Measurements from ENCODE around the gene TRIM2.

TRIM2 gene

GRCh38 chr4:153222707-153223426 lies 18.6 kb downstream of the TRIM2 start:
- DNase-seq (ENCODE audit: low read depth, low spot score): no peak

DNA sequence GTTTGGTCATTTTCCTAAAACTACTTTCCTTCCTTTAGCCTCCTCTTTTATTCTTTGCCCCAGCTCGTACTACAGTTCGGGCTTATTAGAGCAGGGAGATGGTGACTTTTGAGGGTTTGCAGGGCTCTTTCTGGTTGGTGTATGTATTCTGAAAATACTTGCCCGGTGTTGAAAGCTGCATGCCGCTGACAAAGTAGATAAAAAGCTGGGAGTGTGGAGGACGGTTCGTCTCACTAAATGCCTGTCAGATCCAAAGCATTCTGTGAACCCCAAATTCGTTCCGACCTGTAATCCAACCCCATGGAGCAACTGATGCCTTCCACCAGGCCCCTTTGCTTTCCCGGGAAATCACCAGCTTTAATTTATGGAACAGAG lies 19.2 kb downstream of the TRIM2 start:
- DNase-seq (ENCODE audit: low read depth, low spot score): no peak

- DNase-seq (ENCODE audit: low read depth, low spot score): no peak
Observed at GRCh38 chr4:153223930-153224329, 19.7 kb downstream of the TRIM2 start.

DNA sequence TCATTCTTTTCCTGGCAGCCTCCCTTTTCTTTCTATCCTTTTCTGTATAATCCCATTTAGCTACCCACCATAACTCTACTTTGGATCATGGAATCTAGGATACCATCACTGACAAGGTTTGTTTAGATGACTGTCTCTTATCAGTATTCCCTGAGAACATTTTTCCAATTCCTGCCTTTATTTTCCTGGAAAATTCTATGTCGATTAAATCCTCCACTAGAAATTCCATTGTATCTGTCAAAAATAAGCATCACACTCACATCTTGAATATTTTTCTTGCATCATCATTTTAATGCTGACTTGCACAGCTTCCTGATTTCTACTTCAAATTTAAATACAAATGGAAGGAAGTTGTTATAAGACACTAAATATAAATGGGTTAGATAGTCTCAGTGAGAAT lies 20.2 kb downstream of the TRIM2 start:
- DNase-seq (ENCODE audit: low read depth, low spot score): no peak

DNA sequence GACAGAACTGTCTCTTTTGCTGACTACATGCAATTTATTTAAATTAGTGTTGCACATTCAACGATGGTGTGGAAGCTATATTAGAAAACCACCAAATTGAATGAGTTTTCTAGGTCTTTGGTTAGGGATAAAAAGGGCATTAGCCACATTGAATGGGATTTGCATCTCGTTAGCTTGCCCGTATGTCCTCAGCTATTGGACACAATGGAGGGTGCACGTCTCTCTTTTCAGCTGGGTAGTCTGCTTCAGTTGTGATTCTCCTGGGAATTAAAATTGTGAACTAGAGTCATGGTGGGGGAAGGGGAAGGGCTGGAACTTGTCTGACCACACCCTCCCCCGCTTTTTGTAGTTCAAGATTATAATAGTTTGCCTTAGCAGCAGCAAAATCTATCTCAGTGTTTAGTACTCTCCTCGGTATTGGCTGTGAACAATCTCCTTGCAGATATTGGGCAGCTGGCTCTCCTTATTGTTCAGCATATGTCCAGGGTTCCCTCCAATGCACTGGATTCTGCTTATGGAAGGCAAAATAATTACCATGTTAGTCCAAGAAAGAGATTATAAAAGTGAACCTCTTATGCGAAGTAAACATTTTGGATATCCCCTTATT lies 23.3 kb downstream of the TRIM2 start:
- no peak for DNase-seq (ENCODE audit: low read depth, low spot score)

- no peak for DNase-seq (ENCODE audit: low read depth, low spot score)
Observed at GRCh38 chr4:153228512-153229140, 24.4 kb downstream of the TRIM2 start.

GRCh38 chr4:153229545-153229944 lies 25.3 kb downstream of the TRIM2 start:
- no peak for DNase-seq (ENCODE audit: low read depth, low spot score)

DNA sequence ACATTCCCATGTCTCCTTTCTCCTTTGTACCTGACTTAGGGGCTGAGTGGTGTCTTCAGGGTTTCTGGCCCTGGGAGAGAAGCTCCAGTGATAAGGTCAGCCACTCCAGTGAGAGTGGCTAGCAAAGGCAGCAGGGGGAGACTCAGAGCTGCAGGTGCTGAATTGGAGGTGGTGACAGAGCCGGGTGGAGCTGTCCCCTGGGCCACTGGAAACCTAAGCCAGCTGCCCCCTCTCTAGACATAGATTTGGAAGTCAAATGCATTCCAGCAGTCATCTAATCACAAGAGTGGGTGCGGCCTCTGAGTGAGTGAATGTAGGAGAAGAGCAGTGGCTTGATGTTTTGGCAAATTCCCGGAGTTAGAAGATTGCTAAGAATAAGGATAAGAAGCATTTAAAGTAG lies 28.5 kb downstream of the TRIM2 start:
- DNase-seq (ENCODE audit: low read depth, low spot score): no peak

GRCh38 chr4:153233761-153234371 lies 29.6 kb downstream of the TRIM2 start:
- no peak for DNase-seq (ENCODE audit: low read depth, low spot score)

- DNase-seq (ENCODE audit: low read depth, low spot score): no peak
Observed at GRCh38 chr4:153234885-153235284, 30.6 kb downstream of the TRIM2 start.

DNA sequence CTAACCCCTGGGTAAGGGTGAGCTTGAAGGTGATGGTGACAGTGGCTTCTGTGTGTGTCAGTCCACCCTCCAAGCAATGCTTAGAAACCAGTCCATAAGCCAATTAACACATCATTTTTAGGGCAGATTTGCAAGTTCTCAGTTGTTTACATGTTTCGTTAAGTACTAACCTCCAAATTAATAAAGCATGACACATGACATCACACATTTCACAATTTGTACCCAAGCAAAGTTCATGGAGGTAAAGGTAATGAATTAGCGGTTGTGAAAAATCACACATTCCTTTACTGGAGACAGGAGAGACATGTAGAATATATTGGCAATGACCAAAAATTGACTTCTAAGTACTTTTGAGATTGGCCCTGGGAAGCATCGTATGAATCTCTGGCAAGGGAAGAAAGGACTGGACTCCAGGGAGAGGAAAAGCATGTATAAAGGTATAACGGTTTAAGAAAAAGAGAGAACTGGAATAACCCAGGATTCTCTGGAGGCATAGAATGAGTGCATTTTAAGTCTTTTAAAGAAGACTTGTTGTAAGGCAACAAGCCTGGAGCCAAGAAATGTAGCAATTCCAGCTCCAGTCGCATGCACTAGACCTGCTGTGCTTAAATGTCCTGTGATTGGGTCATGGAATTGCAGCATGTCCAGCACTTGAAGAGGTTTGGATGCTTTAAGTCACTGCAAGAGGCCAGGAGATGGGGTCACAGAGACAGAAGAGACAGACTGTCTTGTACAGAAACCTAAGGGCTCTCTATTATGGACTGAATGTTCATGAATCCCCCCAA lies 34.1 kb downstream of the TRIM2 start:
- no peak for DNase-seq (ENCODE audit: low read depth, low spot score)

DNA sequence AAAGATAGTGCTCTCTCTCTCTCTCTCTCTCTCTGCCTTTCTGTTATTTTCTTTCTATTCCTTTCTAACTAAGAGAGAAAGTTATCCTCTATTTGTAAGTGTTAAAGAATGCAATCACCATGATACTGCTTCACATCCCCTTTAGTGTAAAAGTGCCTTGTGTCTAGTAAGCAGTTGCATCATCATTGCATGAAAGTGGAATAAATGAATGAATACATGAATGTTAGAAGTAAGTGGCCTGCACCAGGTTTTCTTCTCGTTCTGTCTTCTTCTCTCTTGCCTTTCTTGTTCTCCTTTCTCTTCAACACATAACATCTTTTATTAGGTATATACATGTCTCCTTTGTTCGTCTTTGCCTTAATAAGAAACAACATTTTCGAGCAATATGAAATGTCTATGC lies 35.2 kb downstream of the TRIM2 start:
- DNase-seq (ENCODE audit: low read depth, low spot score): no peak

DNA sequence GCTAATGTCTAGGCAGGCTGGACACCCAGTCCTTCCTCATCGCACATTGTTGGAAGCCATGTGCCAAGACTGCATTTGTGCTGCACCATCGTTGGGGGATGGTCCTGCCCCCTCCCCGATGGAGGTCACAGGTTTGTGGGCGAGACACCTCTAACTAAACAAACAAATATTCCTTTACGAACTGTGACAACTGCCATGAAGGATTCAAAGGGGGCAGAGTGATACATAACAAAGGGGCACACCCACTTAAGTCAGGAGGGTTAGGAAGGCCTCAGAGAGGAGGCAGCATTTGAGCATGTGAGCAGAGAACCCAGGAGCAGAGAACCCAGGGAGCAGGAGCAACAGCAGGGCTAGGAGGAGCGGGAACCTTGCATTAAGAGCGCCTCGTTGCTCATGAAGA lies 37.1 kb downstream of the TRIM2 start:
- DNase-seq (ENCODE audit: low read depth, low spot score): no peak

- DNase-seq (ENCODE audit: low read depth, low spot score): no peak
Observed at GRCh38 chr4:153241970-153242838, 38.0 kb downstream of the TRIM2 start.

GRCh38 chr4:153242839-153243324 lies 38.6 kb downstream of the TRIM2 start:
- DNase-seq (ENCODE audit: low read depth, low spot score): no peak

DNA sequence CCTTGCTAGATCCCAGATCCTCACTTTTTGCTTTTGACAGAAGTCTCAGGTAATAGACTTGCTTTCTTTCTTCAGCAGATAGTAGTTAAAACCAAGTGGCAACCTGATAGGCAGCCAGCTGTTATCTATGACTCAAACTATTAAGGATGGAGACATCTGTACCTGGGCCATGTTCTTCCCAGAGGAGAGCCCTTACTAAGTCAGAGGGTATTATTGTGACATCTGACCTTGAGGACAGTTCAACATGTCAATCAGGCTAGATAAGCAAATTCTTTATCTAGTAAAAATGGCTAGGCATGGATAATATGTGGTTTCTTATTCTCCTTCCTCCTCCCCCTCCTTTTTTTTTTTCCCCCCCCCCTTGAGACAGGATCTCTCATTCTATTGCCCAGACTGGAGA lies 39.2 kb downstream of the TRIM2 start:
- DNase-seq (ENCODE audit: low read depth, low spot score): no peak

DNA sequence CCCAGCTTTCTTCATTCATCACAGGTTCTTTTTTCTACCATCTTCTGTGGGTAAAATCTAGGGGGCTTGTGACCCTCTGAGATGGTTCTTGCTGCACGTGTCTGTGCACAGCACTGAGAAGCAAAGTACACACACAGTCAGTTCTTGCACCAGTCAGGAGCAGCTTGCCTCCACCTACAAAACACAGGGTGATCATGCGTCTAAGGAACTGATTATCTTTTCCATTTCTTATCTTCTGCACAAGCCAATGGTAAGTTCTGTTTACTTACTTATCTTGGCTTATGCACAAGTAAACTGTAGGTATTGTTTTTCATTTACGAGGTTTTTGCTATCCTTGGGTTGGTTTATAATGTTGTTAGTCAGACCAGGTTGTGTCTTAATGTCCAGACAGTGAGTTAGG lies 40.7 kb downstream of the TRIM2 start:
- no peak for DNase-seq (ENCODE audit: low read depth, low spot score)

- no peak for DNase-seq (ENCODE audit: low read depth, low spot score)
Observed at GRCh38 chr4:153245775-153246174, 41.5 kb downstream of the TRIM2 start.

- DNase-seq (ENCODE audit: low read depth, low spot score): no peak
Observed at GRCh38 chr4:153246446-153247115, 42.3 kb downstream of the TRIM2 start.

- DNase-seq (ENCODE audit: low read depth, low spot score): no peak
Observed at GRCh38 chr4:153247116-153247490, 42.9 kb downstream of the TRIM2 start.

Measured in iPS DF 19.7 (cell line).